Stomach (tissue), 9 donors: Measurements from ENCODE around the gene PPP1R3A. TPM values are rescaled to one million over a fixed set of nuclear protein-coding genes. Genes with fewer than 3 reads are reported as not detected.

ENCODE experiments used
- DNase-seq, 2 donors: peaks; one replicate each; pipeline versions ENCODE4 v3.0.0 to v3.0.0-alpha.2; 2013 to 2019
- H3K27ac ChIP-seq, 5 donors: fragments of 200-600 bp in 4 of 5; sonication (generic) in 4 of 5; one replicate each; pipeline ENCODE4 v1.5.1; 2013 to 2019; ENCODE audit warnings: mild to moderate bottlenecking in 1 of 5, moderate library complexity in 1 of 5
- H3K27me3 ChIP-seq, 3 donors: fragments of 200-600 bp; sonication (generic); one replicate each; pipeline ENCODE4 v1.5.1; 2017 to 2019; ENCODE audit warnings: mixed run types in 1 of 3
- H3K36me3 ChIP-seq, 4 donors: fragments of 200-600 bp; sonication (generic); 1 replicate in 3 of 4; 2 replicates in 1 of 4; pipeline ENCODE4 v1.5.1; 2016 to 2019
- H3K4me1 ChIP-seq, 4 donors: fragments of 200-600 bp; sonication (generic); one replicate each; pipeline ENCODE4 v1.5.1; 2016 to 2019
- H3K4me3 ChIP-seq, 4 donors: fragments of 200-600 bp; sonication (generic) in 3 of 4; one replicate each; pipeline ENCODE4 v1.5.1; 2016 to 2019; ENCODE audit warnings: mild to moderate bottlenecking in 1 of 4
- H3K9me3 ChIP-seq, 4 donors: fragments of 200-600 bp; sonication (generic); one replicate each; pipeline ENCODE4 v1.5.1; 2016 to 2019
- EP300 ChIP-seq: sonication (generic); formaldehyde crosslinking; IDR thresholded peaks from one replicate; pipeline ENCODE4 v1.6.1; 2017; ENCODE audit warnings: antibody characterized with exemption
- POLR2A ChIP-seq, 4 donors: fragments of 450-650 bp; IDR thresholded peaks; one replicate each; pipeline ENCODE4 v1.6.1; 2016; ENCODE audit warnings: antibody characterized with exemption in 4 of 4, control low read depth in 2 of 4, mild to moderate bottlenecking in 1 of 4, moderate library complexity in 1 of 4
- POLR2AphosphoS5 ChIP-seq, 3 donors: sonication (generic); formaldehyde crosslinking; IDR thresholded peaks; one replicate each; pipeline ENCODE4 v1.6.1; 2016; ENCODE audit warnings: antibody characterized with exemption in 3 of 3
- WGBS, 5 donors: extraction: QIAGEN DNeasy Blood & Tissue Kit in 3 of 5; methylation state at CpG; one replicate each; pipeline versions ENCODE4 v1.1.5 to v1.1.7; 2013 to 2018; 5-methylcytosine and 5-hydroxymethylcytosine counted together
- intact Hi-C: fragments of 100-400 bp; cut with DNase I; formaldehyde crosslinking; loops from one replicate; pipeline ENCODE4 v1.15.1; 2023; ENCODE audit warnings: low total_unique reads
- polyA plus RNA-seq, 3 donors: library from polyadenylated mRNA; stranded (reverse); fragments of 200-250 nt; gene quantifications; one replicate each; pipeline ENCODE4 v1.2.3, GENCODE V29; 2013
- total RNA-seq, 5 donors: library from RNA; depleted of rRNA; stranded (reverse); fragments of >200 nt; gene quantifications; one replicate each; pipeline versions ENCODE4 v1.1.0 to v1.2.3, GENCODE V29; 2014 to 2016
- TF ChIP-seq, protein P1 (sequence below), 7 experiments: fragments of 450-650 bp in 4 of 7; fragments of 200-600 bp in 3 of 7; sonication (generic) in 3 of 7; IDR thresholded peaks; one replicate each; pipeline ENCODE4 v1.5.1; 2016 to 2019; ENCODE audit warnings: antibody characterized with exemption in 7 of 7, control low read depth in 2 of 7, mild to moderate bottlenecking in 1 of 7
- donor health status: healthy with polysubstance abuse.
- donor health status: Bipolar disorder and iron deficiency.
- donor health status: healthy.

The PPP1R3A gene
- total and polyA plus RNA-seq, 8 donors: not detected

DNA sequence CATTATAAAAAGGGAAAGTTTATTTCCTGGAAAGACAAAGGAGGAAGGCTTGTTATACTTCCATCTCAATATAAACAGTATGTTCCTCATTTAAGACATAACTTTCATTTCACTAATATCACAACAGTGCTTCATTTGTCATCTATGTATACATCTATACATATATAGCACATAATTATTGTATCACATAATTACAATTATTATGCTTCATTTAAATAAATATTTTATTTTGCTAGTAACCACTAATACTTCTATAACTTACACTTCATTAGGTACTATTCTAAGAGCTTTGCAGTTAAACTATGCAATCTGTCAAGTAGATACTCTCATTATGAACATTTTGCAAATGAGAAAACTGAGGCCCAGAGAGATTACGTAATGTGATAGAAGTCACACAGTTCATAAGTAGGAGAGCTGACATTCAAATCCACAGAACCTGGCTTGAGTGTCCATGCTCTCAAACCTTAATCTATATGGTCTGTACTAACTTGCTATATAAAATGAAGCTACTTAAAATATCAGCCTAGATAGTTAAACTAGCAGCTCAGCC is 86.5 kb downstream of the PPP1R3A start:
- H3K9me3 ChIP-seq: no peaks in the 10 kb centered on the region
- 88 to 97% (median 93%) methylated on average over 1 of the region's 1 CpG for WGBS, 5 donors
- no peak for TF ChIP-seq POLR2AphosphoS5 (IDR thresholded peaks at IDR 0.05)
- TF ChIP-seq POLR2A (IDR thresholded peaks at IDR 0.05): no peak
- TF ChIP-seq, protein P1, sequence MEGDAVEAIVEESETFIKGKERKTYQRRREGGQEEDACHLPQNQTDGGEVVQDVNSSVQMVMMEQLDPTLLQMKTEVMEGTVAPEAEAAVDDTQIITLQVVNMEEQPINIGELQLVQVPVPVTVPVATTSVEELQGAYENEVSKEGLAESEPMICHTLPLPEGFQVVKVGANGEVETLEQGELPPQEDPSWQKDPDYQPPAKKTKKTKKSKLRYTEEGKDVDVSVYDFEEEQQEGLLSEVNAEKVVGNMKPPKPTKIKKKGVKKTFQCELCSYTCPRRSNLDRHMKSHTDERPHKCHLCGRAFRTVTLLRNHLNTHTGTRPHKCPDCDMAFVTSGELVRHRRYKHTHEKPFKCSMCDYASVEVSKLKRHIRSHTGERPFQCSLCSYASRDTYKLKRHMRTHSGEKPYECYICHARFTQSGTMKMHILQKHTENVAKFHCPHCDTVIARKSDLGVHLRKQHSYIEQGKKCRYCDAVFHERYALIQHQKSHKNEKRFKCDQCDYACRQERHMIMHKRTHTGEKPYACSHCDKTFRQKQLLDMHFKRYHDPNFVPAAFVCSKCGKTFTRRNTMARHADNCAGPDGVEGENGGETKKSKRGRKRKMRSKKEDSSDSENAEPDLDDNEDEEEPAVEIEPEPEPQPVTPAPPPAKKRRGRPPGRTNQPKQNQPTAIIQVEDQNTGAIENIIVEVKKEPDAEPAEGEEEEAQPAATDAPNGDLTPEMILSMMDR (IDR thresholded peaks at IDR 0.05): no peak
- no peak for TF ChIP-seq EP300
- H3K4me1 ChIP-seq: no peaks in the 10 kb centered on the region
- H3K27ac ChIP-seq: no peak overlapping the region
- intact Hi-C loops: no loop called here
- DNase-seq: no peak
- no peaks in the 10 kb centered on the region for H3K27me3 ChIP-seq
- no peak overlapping the region for H3K4me3 ChIP-seq
- no peaks in the 10 kb centered on the region for H3K36me3 ChIP-seq

DNA sequence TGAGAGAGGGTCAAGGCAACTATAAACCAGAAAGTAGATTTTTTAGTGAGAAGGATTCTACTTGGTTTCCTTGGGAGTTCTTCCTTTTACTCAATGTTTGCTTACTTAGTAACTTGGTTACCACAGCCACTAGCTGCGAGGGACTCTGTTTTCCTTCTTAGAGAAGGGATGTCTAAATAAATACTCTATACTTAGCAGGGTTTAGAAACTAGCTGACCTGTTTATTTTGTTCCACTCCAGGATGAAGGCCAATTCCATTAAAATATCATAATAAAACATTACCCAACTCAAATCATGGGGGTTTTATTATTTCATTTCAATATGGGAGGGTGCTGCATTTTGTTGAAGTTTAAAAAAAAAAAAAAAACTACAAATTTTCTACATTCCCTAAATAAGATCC is 87.3 kb downstream of the PPP1R3A start:
- H3K27me3 ChIP-seq: no peaks in the 10 kb centered on the region
- H3K4me1 ChIP-seq: no peaks in the 10 kb centered on the region
- H3K27ac ChIP-seq: no peak overlapping the region
- intact Hi-C loops: no loop called here
- H3K9me3 ChIP-seq: no peaks in the 10 kb centered on the region
- TF ChIP-seq POLR2A (IDR thresholded peaks at IDR 0.05) (no peak), POLR2AphosphoS5 (IDR thresholded peaks at IDR 0.05) (no peak)
- TF ChIP-seq, protein P1 (IDR thresholded peaks at IDR 0.05): no peak
- WGBS, 5 donors: 7 to 29% (median 9%) methylated on average over 1 of the region's 1 CpG
- DNase-seq: peak in 1 of 2 donors; percentile 49
- no peaks in the 10 kb centered on the region for H3K36me3 ChIP-seq
- H3K4me3 ChIP-seq: no peak overlapping the region

DNA sequence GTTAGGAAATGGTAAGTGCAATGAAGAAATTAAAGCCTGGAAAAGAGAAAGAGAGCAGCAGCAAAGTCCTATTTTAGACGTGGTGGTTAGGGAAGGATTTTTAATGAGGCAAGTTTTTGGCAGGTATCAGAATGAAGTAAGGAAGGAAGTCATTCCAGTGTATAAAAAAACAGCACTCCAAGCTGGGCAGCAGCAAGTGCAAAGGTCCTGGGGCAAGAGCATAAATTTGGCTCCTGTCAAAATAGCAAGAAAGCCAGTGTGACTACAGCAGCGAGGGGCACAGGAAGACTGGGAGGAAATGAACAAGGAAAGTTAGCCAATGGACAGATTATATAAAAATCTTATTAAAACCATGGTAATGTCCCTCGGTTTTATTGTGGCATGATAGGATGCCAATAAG is 90.2 kb downstream of the PPP1R3A start:
- no peaks in the 10 kb centered on the region for H3K9me3 ChIP-seq
- intact Hi-C loops: no loop called here
- H3K4me3 ChIP-seq: no peak overlapping the region
- WGBS, 5 donors: 51 to 68% (median 65%) methylated on average over 3 of the region's 3 CpGs
- TF ChIP-seq POLR2AphosphoS5 (IDR thresholded peaks at IDR 0.05) (no peak), EP300 (no peak), POLR2A (IDR thresholded peaks at IDR 0.05) (no peak)
- TF ChIP-seq, protein P1 (IDR thresholded peaks at IDR 0.05): no peak
- no peak overlapping the region for H3K27ac ChIP-seq
- no peak for DNase-seq
- no peaks in the 10 kb centered on the region for H3K36me3 ChIP-seq
- no peaks in the 10 kb centered on the region for H3K4me1 ChIP-seq
- no peaks in the 10 kb centered on the region for H3K27me3 ChIP-seq
